IPS-NIHi7 (cell line): ENCODE results near the gene CMSS1.

Experiments
- DNase-seq: peaks from one replicate; pipeline ENCODE4 v3.0.0; 2012; ENCODE audit warnings: mixed read lengths; ENCODE audit errors: extremely low spot score

The CMSS1 gene

GRCh38 chr3:100105501-100105900 is 287.8 kb downstream of the CMSS1 start:
- no peak for DNase-seq

DNA sequence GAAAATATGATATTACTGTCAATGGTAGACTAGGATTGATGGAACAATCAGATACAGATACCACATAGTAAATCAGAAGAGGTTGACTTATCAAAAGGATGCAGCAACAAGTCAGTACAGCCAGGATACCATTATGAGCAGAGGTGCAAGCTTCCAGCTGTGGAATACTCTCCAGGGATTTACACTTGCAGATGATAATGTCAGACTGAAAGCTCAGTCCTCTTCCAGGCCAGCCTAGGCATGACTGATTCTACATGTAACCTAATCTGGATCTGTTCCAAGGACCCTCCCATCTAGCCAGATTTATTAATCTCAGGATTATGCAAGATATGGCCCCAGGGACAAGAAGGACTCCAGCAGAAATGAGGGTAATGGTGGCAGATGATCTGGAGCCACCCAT is 288.4 kb downstream of the CMSS1 start:
- no peak for DNase-seq

GRCh38 chr3:100106531-100107141 is 289.0 kb downstream of the CMSS1 start:
- no peak for DNase-seq

GRCh38 chr3:100107221-100107814 is 289.7 kb downstream of the CMSS1 start:
- no peak for DNase-seq

- DNase-seq = no peak
Observed at GRCh38 chr3:100108464-100109079, 290.9 kb downstream of the CMSS1 start.

GRCh38 chr3:100110162-100110561 is 292.5 kb downstream of the CMSS1 start:
- no peak for DNase-seq

GRCh38 chr3:100111728-100112127 is 294.1 kb downstream of the CMSS1 start:
- DNase-seq = no peak

DNA sequence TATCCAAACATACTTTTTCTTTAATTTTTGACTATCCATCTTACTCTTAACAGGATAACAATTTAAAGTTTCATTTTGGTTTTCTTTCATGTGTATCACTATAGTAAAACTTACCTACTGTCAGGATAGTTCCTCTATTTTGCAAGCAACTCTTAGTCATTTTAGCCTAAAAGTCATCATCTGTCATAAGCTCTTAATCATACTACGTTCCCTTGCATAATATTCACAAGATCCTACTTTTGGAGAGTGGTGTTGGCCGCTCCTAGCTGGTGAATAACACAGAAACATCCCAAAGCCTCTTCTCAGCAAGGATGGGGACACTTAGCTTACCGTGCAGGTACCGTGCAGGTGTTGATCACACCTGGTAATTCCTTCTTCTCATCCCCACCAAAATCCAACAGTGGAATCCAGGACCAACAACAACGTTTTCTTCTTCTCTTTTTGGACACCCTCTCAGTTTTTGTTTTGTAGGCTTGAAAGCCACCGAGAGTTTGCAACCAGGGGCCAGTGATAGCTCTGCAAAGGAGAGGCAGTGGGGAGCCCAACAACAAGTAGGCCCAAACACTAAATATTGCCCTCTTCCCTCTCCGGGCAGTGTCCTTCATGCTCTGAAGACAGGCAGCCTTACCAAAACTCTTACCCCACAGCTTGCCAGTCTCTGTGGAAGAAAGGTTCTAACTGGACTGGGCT is 296.2 kb downstream of the CMSS1 start:
- no peak for DNase-seq

DNA sequence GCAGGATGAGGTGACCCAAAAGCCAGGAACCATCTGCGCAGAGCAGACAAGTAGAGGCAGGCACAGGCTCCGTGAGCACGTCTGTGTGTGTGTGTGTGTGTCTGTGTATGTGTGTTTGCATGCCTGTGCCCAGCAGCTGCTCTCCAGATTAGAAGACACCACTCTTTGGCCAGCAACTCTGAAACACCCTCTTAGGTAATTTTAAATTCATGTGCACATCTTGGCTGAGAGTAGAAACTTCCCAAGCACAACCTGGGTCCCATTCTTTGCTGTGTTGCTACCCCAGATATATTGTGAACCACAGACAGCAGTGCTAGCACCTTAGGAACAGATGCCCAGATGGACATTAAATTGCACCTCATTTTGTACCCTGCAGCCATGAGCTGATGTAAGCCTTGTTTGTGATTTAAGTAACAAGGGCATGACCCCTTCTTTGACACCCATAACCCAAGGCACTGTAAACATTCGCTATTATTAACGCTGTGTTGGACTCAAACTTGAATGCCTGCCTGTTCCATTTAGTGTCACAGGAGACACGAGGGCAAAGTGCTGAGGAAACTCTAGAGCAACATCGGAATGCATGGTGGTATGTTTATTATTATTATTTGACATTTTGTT is 296.9 kb downstream of the CMSS1 start, which contains the start of gene FILIP1L:
Gene FILIP1L, minus strand, starts transcription at position 89 of the 618 bp plus-strand sequence.
- no peak for DNase-seq

DNA sequence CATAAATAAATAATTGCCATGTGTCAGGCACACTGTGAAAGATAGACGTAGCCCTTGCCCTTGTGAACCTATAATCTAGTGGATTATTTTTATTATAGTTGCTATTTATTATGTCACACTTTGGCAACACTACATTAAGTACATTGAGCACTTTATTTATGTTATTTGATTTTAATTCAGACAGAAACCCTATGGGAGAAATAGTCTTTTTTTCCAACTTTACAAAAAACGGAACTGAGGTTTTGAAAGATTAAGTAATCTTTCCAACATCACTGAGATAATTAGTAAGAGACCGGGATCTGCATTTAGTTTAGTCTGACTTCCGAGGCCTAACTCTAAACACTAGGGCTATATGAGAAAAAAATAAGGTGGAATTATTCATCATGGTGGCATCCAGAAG is 299.4 kb downstream of the CMSS1 start:
- DNase-seq = no peak

GRCh38 chr3:100120012-100120411 is 302.4 kb downstream of the CMSS1 start:
- DNase-seq = no peak

- no peak for DNase-seq
Observed at GRCh38 chr3:100120693-100121092, 303.0 kb downstream of the CMSS1 start.

- no peak for DNase-seq
Observed at GRCh38 chr3:100122321-100122720, 304.7 kb downstream of the CMSS1 start.

GRCh38 chr3:100123112-100123511 is 305.4 kb downstream of the CMSS1 start:
- peak; percentile 36 for DNase-seq

GRCh38 chr3:100124201-100124761 is 306.6 kb downstream of the CMSS1 start:
- no peak for DNase-seq

- DNase-seq = no peak
Observed at GRCh38 chr3:100125161-100125938, 307.7 kb downstream of the CMSS1 start.

- DNase-seq = no peak
Observed at GRCh38 chr3:100127792-100128191, 310.1 kb downstream of the CMSS1 start.

DNA sequence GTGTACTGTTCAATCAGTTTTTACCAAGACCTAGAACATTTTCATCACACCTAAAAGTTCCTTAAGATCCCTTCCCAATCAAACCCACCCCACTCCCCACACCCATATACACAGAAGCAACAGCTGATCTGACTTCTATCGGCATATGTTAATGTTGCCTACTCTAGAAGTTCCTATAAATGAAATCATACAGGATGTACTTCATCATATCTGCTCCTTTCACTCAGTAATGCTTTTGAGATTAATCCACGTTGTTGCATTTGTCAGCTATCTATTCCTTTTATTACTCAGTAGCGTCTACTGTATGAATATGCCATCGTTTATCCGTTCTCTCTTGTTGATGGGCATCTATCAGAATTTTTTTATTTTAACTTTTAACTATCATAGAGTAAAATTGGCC is 310.9 kb downstream of the CMSS1 start:
- no peak for DNase-seq

DNA sequence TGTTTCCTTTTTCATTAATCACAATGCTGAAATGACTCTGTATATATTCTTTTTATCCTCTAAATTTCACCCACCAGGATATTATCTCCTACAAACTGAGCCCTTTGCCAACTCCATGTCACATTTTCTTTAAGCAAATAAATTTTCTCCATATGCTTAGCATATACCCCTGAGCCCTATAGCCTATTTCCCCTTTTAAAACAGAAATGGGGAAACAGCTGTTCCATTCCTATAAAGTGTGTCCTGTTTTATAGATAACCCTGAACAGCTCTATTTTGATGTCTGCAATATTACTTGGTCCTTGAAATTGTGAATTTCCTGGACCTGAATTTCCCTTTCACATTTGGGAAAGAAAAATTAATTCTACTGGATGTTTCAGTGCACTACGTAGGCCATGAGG is 312.3 kb downstream of the CMSS1 start:
- DNase-seq = no peak

DNA sequence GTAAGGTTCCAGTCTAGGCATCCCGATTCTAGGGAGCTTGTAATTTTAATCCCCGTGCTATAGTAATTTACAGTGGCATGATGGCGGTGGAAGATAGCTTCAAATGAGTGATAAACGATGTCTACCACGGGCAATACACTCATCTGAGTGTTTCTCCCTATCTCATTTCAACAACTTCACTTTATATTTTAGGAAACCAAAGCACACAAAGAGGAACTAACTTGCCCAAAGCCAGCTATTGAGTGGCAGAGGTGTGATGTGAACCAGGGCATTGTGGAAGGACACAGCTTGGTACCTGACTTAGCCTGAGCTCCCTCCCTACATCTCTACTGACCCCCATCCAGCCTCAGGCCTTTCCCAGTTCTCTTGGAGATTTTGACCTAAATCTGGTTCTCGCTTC is 313.6 kb downstream of the CMSS1 start:
- no peak for DNase-seq

GRCh38 chr3:100136921-100137320 is 319.3 kb downstream of the CMSS1 start:
- DNase-seq = no peak
